DMS114 treated with DMSO at 0.1 percent for 48 hours (cell line): Measurements from ENCODE around the gene FAM89B.
"Not testable (repeated sequence)": the region's sequence is repeated elsewhere in the genome, so short reads cannot be mapped to it uniquely, and the experiment has no call there.

ENCODE experiments used
- DNase-seq: peaks from one replicate; lab custom pipeline; 2025; ENCODE audit not compliant: unreplicated experiment; lab: John Stamatoyannopoulos, UW

FAM89B gene

DNA sequence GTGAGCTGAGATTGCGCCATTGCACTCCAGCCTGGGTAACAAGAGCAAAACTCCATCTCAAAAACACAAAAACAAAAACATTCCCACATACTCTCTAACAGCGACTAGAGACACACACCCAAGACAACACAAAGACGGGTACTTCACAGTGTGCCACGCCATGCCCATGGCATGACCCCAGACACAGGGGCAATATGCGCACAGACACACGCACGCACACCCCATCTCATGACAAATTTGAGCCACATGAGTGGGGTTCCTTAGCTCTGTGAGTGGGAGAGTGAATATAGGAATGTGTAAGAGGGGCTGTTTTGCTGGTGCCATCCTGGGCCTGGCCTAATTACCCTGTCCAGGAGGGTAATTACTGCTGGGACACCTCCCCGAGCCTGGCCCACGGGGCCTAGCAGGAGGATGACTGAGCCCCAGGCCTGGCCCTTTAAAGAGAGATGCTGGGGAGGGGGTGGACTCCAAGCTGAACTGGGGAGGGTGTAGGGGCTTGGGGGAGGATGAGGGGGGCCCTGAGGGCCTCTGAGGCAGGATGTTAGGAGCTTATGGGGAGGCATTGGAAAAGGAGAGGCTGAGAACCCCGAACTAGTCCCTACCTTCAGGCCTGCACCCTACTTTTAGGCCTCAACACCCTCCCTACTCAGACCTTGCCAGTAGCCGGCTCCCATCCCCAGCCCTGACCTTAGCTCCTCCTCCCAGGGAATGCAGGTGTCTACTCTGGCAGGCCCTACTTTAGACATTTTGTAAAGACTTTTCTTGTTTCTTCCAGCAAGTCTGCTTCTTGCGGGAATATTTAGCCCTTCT lies 15.7 kb upstream of the FAM89B start:
- no peak for DNase-seq

DNA sequence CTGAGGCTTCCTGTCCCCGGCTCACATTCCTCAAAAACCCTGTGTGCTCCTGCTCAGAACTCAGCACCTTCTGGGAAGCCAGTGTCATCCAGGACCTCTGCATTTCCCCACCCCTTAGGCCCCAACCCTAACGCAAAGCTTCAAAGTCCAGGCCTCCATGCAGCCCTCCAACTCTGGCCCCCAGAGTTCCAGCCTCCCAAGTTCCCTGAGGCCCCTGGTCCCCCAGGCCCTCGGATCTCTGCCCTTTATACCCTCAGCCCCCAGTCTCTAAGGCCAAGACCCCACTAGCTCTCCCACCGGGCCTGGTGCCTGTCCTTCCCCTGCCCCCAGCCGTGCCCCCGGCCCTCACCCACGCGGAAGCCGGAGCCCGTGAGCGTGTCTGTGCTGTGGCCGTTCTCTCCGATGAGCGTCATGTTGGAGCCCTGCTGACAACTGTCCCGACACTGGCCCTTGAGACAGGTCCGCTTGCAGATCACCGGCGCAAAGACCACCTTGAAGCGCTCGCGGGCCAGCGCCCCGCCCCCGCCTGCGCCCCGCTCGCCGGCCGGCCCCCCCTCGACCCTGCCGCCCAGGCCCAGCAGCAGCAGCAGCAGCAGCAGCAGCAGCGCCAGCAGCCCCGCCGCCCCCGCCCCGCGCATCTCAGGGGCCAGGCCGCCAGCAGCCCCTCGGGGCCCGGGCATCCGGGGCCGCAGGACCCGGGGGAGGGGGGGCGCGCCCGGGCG lies 14.9 kb upstream of the FAM89B start:
- DNase-seq, result no peak

DNA sequence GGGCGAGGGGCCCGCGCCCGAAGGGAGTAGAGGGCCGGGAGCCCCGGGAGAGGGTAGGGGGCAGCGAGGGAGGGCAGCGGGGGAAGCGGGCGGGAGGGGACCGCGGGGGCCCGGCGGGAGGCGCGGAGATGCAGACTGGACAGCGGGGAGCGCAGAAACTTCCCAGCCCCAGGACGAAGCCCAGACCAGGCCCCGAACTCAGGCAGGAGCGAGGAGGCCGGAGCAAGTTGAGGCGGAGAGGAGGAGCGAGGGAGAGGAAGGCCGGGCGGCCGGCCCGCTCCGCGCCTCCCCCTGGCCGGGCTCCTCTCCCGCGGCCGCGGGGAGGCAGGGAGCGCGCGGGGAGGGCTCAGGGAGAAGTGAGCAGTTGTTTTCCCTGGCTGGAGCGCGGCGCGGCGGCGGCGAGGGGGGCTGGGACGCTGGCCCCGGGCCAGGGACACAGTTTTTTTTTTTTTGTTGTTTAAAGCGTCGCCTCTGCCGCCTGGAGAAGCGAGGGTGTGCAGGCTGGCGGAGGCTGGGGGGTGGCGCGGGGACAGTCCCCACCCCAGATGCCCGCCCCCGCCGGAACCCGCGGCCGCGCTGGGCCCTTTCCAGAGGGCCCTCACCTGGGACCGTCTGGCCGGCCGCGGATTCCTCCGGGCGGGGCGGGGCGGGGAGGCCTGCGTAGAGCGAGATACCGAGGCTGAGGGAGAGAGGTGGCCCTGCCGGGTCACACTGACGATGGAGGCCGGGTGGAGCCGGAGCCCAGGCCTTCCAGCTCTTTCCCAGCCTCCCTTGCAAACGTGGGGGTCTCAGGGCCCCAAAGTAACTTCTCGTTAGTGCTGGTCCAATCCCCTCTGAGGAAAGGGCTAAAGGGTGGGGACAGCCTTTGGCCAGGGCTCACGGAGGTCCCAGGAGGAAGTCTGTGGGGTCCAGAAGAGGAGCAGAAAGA lies 14.1 kb upstream of the FAM89B start, which contains the start of gene LTBP3:
Gene LTBP3, minus strand, starts transcription at position 358 of the 928 bp plus-strand sequence. CDS start 400 bp downstream, outside the sequence.
- no peak for DNase-seq

DNA sequence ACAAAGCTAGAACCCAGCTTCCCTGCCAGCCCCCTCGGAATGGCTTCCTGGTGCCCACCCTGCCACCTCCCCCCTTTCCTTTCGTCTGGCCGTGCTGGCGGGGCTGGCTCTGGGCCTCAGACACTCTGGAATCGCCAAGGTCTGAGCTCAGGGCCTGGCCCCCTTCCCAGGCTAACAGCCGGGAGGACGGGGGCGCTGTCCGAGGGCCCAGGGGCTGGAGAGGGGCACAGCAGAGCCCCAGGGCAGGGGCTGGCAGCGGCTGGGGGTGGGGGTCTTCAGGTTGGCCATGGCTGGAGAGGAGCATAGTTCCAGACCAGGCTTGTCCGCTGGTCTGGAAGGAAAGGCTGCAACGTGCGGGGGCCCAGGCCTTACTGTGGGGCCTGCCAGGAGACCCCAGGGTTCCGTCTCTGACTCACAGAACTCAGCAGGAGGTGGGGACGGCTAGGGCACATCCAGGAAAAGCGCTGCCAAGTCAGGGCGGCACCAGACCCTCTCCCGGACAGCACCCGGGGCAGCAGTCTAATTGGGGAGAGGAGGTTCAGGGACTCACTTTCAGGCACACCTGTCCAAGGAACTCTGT lies 13.3 kb upstream of the FAM89B start:
- DNase-seq, result no peak

DNA sequence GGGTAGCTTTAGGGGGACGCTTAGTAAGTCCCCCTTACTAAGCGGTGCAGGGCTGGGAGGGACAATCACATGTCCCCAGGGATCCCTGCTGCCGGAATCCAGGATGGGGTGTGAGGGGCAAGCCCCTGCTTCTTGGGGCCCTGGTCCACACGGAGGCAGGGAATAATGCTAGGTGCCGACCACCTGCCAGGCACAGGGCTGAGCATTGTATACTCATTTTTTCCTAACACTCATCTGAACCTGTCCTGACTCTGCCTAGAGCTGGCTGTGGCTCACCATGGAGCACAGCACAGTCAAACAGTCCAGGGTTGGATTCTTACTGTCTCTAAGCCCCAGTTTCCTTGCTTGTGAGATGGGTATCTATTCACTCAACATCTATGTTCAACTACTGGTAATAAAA lies 12.8 kb upstream of the FAM89B start:
- no peak for DNase-seq

DNA sequence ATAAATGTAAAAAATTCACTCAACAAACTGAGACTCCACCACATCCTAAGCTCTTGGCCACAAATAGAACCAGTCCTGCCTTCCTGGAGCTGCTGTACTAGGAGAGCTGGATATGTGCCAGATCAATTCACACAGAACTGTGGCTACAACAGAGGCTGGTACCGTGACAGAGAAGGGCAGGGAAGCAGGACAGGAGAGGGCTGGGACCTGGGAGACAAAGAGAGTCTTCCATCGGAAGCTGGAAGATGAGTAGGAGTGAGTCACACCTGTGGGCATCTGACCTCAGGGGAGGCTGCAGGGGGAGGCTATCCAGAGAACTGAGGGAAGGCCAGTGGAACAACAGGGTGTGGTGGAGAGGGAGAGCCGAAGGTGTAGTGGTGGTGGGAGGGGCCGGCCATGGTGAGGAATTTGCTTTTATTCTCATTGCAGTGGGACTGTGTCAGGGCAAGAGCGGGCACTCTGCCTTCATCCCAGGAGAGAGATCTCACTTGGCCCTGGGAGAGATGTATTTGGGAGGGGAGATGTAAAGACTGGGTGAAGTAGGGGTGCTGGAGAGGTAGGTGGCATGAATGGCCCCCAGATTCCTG lies 12.3 kb upstream of the FAM89B start:
- DNase-seq, result no peak

DNA sequence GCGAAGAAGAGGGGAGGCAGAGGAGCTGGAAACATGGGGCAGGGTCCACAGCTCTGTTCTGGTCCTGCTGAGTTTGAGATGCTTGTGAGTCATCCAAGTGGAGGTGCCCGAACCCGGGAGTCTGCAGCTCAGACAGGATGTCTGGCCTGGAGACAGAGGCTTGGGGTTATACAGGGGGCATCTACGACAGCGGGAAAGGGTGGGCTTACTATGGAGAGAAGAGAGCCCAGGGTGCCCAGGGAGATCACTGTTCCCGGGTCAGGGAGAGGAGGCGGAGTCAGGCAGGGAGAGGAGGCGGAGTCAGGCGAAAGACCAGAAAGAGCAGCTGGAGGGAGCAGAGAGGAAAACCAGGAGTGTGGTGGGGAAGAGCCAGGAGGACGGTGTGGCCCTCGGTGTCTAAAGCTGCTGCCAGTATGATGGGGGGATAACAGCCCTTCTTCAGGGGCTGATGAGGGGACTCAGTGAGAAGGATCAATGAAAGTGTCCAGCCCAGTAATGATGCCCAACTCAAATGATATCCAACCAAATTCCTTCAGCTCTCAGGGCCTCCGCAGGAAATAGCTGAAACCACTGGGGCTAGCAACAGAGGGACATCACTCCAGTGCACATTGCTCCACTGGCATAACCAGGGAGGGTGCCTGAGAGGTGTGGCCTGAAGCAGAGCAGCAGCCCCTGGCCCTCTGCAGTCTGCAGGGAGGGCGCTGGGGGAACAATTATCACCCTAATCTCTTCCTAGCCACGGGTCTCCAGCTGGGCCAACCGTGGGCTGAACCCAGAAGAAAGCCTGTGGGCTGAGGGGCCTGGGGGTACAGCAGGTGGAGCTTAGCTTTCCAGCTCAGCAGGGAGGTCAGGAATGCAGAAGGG lies 11.6 kb upstream of the FAM89B start:
- peak; percentile 26 for DNase-seq

DNA sequence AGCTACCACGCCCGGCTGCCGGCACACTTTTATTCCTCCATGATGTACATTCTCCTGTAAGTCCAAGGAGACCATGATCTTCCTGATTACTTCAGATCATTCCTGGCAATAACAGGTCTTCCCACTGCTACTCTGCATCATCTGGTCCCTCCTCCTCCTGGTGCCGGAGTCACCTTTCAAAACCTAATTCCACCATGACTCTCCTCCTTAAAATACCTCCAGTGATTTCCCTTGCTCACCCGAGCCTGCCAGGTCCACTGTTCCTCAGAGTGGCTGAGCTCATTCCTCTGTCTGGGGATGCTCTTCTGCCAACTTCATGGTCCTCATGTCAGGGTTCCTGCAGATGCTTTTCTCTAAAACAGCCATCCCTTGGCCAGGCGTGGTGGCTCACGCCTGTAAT lies 10.3 kb upstream of the FAM89B start:
- no peak for DNase-seq

DNA sequence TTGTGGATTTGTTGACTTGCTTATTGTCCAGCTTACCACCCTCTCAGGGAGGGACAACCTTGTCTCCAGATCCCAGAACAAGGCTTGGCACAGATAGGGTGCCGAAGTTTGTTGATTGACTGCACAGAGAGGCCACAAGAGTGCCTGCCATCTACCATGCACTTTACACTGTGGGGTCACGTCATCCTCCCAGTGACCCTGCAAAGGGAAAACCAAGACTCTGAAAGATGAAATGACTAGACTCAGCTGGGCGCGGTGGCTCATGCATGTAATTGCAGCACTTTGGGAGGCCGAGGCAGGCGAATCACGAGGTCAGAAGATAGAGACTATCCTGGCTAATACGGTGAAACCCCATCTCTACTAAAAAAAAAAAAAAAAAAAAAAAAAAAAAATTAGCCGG lies 9.6 kb upstream of the FAM89B start:
- no peak for DNase-seq

DNA sequence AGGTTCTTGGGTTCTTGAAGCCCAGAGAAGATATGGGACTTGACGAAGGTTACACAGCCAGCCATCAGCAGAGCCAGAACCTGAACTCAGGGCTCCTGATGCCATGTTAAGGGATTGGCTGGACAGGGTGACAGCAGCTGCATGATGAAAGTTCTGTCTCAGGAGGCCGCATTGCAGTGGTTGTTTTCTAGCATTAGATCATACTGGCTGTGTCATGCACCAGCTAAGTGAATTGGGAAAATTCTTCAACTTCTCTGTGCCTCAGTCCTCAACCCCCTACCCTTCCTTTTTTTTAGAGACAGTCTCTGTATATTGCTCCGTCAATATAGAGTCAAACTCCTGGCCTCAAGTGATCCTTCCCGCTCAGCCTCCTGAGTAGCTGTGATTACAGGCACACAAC lies 8.7 kb upstream of the FAM89B start:
- no peak for DNase-seq

DNA sequence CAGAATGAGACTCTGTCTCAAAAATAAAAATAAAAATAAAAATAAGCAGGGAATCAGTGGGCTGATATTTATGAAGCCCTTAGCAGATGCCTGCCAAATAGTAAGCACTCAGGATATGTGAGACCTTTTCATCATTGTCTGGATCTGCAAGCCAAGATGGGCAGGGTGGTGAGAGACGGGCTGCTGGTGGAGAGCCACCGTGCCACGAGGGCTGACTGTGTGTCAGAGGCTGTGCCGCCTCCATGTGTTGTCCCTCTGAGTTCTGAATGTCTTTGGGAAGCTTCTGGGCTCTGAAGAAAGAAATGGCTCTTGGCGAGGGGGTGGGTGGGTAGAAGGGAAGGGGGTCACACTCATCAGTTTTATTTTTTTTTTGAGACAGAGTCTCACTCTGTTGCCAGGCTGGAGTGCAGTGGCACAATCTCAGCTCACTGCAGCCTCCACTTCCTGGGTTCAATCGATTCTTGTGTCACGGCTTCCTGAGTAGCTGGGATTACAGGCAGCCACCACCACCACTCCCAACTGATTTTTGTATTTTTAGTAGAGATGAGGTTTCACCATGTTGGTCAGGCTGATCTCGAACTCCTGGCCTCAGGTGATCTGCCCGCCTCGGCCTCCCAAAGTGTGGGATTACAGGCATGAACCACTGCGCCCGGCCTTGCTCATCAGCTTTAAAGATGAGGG lies 7.3 kb upstream of the FAM89B start:
- DNase-seq, result not testable (repeated sequence)

DNA sequence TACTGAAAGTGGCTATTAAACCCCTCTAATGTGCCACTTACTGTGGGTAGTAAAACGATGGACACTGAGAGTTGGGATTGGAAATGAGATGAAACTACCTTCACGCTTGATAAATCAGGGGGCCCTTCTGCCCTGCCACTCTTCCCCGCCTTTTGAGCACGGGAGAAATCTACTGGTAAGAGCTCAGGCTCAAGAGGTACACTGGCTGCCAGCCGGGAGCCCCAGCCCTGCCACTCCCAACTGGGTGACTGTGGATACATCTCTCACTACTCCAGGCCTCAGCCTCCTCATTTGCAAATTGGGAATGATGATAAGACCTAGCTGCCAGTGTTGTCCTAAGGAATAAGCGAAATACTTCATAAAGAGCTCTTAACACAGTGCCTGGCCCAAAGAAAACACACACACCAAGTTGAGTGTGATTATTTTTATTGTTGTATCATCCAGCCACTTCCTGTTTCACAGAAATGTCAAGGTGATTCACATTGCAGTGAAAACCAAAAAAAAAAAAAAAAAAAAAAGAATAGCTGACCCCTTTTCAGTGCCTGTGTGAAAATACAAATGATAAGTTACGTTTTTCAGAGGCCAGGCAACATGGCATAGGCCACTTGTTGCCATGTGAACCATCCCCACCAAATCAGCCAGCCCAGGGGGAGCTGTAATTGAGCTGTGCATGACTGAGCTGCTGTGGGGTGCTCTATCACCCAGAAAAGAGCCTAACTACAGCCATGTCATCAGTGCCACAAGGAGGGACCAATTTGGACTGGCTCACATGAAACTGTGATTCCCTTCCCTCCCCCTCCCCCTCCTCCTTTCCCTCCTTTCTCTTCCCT lies 6.5 kb upstream of the FAM89B start:
- DNase-seq, result no peak

DNA sequence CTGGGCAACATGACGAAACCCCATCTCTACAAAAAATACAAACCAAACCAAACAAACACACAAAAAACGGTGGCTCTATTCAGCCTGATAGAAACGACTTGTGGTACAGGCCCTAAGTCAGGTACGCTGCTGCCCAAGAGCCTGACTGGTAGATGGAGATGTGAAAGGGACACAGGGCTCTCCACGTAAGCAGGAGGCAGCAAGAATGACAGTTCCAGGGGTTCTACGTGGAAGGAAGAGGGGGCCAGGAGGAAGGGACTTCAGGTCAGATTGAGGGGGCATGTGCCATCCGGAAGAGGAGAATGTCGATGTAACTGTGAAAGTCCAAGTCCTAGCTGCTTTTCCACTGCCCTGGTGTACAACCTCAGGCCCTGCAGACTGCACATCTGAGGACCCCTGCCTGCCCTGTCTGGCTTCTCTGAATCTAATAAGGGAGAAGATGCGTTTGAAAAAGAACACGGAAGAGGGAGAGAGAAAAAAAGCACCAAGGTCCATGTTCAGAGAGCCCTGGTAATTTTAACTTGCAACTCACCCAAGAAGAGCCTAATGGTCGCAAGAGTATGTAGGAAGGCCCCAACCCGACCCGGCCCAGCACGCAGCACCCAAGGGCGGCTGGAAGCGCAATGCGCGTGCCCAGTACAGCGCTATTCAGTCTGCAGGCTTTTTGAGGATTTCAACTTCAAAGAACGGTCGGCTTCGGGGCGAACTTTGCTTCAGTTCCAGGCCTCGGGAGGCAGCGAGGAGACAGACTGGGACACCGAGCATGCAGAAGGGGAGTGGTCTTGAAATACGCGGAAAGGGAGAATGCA lies 3.0 kb upstream of the FAM89B start:
- no peak for DNase-seq

DNA sequence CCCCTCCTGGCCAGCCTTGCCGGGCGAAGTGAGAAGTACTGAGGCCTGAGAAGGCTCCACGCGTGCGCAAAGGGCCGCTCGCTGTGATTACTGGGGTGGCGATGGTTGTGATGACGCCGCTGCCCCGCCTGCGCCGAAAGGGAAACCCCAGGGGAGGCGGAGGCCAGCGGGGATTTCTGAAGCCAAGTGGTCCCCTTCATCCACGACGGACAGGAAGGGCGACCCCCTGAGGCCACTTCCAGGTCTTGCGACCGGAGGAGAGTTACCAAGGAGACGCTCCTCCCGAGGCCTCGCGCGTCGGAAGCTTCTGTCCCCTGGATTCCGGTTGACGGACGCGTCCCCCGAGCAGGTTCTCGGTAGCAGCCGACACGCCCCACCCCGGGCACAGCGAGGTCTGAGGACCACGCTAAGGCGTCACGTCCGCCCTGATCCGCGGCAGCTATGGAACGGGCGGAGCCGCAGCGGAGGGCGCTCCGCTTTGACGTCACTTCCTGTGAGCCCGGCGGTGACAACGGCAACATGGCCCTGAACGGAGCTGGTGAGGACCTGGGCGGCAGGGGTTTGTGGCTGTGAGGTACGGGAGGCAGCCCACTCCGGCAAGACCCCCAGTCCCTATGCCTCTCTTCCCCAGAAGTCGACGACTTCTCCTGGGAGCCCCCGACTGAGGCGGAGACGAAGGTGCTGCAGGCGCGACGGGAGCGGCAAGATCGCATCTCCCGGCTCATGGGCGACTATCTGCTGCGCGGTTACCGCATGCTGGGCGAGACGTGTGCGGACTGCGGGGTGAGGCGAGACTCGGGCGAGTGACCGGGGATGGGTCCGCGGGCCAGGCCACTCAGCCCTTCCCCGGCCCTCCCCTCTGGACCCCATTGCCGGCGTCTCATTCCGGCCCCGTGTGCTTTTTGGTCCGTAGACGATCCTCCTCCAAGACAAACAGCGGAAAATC lies 2.1 kb upstream of the FAM89B start, which contains the start of gene ZNRD2:
Gene ZNRD2, plus strand, starts transcription at position 505 of the 946 bp plus-strand sequence. Its CDS starts 15 bp downstream, at position 520.
- DNase-seq, result peak; percentile 94

DNA sequence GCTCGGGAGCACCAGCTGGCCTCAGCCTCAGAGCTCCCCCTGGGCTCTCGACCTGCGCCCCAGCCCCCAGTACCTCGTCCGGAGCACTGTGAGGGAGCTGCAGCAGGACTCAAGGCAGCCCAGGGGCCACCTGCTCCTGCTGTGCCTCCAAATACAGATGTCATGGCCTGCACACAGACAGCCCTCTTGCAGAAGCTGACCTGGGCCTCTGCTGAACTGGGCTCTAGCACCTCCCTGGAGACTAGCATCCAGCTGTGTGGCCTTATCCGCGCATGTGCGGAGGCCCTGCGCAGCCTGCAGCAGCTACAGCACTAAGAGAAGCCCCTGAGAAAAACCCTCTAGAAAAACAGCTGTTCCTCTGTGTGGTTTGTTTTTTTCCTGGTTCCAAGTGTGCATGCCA lies 918 bp upstream of the FAM89B start:
- no peak for DNase-seq

DNA sequence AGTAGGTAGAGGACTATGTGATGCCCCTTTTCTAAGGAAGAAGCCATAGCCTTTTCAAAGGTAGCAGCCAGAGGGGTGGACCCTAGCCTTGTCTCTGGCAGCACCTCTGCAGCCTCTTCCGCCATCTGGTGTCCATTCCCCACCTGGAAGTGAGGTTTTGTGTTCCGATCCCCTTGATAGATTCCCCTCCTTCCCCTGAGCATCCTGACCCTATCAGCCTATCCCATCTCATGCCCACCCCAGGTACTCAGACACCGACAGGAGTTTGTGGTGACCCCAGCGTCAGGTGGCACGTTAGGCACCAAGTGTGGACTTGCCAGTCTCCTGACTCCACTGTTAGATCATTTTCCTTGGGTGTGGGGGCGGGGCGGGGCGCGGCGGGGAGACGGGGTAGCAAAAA lies 398 bp upstream of the FAM89B start:
- DNase-seq, result peak; percentile 51
